T follicular helper cell (primary cell): ENCODE results near the gene STARD3.

ENCODE experiments used
- DNase-seq: peaks from one replicate; pipeline ENCODE4 v3.0.0-alpha.2; 2020; ENCODE audit warnings: low read depth

The STARD3 gene

DNA sequence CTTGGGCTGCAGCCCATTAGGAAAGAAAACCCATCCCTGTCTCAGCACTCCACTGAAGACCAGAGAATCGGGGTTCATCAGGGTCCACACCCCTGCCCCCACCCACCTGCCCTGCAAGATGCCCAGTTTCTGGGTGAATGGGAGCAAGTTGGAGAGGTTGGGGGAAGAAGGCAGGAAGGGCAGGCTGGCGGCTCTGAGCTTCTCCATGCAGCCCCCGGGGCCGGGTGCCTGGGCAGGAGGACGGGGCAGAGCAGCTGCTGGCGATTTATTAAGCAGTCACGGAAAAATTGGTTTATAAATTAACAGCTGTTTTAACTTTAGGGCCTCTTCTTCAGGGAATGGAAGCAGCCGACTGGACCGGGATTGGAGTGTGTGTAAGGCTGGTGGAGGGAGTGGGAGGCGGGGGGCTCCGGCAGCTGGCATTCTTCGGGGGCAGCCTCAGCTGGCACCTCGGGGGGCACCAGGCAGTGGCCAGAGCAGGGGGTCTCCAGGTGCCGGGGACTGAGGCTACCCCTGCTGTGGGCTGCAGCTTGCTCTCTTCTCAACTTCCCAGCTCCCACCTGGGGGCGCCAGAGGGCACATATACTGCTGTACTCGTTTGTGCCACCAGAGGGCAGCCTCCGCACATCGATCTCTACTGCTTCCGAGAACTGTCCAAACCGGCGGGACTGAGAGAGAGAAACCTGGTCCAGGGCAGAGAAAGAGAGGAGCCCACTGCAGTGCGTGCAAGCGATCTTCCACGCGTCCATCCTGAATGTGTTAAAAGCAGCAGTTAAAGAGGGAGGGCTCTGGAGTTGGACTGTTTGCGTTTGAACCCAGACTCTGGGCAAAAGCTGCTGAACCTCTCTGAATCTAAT is 15.2 kb upstream of the STARD3 start:
- peak; percentile 72 for DNase-seq

GRCh38 chr17:39622380-39623006 is 14.5 kb upstream of the STARD3 start:
- DNase-seq = no peak

GRCh38 chr17:39623356-39623950 is 13.5 kb upstream of the STARD3 start:
- peak; percentile 73 for DNase-seq

GRCh38 chr17:39624313-39624712 is 12.6 kb upstream of the STARD3 start:
- DNase-seq = no peak

DNA sequence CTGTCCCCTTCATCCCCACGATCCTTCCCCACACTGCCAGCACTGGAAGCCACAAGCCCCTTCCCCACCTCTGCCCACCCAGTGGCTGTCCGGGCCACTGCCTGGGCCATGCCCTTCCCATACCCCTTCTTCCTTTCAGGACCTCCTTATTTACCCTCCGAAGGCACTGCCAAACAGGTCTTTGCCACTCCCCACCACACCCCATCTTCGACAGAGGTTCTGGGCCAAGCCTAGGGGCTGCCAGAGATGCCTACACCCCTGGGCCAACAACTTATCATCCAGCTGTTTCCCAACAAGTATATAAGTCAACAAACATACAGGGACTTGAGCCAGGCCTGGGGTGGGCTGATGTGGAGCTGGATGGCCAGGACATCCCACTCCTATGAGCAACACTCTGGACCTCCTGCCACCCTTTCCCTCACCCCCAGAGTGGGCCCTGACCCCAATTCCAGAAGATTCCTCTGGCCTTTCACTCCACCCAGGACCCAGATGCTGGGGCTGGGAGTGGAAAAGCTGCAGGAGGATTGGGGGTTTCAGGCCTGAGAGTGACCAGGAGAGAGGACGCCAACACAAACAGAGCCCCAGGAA is 11.7 kb upstream of the STARD3 start:
- no peak for DNase-seq

DNA sequence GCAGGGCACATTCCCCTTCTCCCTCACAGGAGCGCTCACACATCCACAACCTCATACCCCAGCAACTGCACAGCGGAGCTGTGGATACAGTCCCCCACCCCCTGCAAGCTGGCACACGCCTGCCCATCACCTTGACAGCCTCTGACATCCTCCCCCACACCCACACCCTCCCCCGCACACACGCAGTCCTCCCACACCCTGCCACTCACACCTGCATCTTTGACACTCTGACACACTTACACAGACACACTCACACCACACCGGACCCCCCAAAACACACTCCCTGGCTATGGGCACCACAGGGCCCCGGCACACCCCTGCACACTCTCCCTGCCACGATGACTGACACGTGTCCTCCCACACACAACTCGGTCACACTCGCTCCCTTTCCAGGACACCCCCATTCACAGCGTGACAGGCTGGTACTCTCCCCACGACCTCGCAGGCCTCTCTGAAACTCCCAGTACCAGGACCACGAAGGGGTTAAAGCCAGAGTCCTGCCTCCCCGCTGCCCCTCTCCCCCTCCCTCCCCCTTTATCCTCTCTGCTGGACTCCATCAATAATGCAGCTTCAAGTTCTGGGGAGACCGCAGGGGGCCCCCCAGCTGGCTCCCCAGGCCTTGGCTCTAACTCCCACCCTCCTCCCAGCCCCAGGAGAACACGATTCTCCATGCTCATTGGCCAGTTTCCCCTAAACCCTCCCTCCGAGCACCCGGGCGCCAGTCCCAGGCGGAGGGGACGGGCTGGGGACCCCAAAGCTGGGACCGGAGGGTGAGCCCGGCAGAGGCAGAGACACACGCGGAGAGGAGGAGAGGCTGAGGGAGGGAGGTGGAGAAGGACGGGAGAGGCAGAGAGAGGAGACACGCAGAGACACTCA is 10.5 kb upstream of the STARD3 start, which contains the start of gene PPP1R1B:
TSS of gene PPP1R1B (plus strand) at position 782 of the 876 bp plus-strand sequence. CDS start 441 bp downstream, outside the sequence.
- DNase-seq = no peak

GRCh38 chr17:39627047-39627711 is 9.8 kb upstream of the STARD3 start:
- no peak for DNase-seq

- no peak for DNase-seq
Measured at GRCh38 chr17:39627712-39628516, 9.0 kb upstream of the STARD3 start.

DNA sequence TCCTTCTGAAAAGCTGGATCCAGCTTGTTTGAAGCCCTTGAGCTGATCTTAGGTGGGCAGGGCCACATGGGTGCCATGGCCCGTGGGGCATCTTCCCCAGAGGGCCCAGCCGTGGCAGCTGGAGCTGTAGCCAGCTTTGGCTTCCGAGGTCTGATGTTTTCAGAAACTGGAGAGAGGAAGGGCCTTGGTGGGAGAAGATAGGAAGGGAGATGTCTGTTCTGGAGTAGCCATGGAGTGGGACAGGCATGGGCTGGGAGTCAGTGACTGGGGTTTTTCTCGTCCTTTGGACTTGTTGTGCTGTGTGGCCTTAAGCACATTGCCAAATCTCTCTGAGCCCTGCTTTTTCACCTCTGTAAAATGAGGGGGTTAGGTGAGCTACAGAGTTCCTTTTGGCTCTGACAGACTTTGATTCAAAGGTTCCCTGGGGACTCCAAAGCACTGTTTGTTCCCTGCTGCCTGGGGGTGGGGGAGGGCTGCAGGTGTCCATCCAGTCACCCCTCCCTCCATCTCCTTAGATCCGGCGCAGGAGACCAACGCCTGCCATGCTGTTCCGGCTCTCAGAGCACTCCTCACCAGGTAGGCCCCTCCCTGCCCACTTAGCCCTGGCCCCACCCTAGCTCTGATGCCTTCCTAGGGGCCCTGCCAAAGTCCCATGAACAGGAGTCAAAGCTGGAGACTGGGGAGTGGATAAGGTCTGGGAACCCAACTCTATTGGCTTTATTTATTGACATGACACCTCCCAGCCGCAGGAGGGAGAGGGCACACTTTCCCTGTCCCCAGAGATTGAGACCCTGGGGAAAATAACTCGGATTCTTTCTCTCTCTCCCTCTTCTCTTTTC is 8.1 kb upstream of the STARD3 start:
- no peak for DNase-seq

- no peak for DNase-seq
Measured at GRCh38 chr17:39629494-39629880, 7.5 kb upstream of the STARD3 start.

GRCh38 chr17:39629898-39630297 is 7.0 kb upstream of the STARD3 start:
- no peak for DNase-seq

DNA sequence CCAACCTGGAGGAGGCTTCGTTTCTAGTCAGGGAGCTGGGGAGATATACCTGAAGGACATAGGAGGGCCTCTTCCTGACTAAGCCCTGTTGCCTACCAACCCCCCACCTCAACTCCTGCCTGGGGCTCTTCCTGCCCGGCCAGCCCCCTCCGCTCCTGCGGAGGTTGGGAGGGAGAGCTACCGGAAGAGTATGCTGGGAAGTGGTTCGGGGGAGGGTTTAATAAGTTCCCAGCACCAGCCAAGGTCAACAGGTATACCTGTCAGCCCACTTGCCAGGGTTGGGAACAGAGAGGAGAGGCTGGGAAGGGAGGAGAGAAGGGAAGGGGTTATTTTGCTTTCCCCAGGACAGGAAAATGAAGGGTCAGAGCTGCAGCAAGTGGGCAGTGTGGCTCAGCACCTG is 5.5 kb upstream of the STARD3 start:
- DNase-seq = no peak

DNA sequence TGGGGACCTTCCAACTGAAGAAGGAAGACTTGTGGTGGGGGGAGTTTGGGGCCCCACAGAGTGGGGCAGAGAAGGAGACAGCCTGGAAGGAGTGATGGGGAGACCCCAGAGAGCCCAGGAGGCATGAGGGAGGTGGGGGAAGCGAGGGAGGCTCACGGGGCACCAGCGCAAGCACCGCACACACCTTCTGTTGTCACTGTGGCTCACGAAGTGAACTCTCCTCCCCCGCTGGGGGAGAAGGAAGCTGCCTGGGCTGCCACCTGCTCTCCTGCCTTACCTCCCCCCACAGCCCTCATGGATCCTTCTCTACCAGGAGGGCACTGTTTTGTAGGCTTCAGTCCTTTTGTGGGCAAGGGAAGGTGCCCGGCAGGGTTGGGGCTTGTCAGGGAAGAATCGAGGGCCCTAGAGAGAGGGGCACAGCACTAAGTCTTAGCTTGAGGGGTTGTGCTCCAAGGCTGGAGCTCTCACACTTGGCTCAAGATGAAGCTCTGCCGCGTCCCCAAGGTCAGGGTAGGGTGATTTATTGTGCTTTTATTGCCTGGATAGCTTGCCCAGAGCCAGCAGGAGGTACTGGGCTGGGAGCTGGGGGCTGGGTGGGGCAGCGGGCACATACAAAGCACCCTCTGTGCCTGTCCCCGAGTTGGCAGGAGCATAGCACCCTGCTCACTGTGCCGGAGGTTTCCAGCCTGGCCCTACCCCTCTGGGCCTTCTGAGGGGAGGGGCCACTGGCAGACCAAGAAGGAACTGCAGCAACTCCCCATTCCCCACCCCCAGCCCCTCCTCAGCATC is 4.6 kb upstream of the STARD3 start:
- DNase-seq = no peak

DNA sequence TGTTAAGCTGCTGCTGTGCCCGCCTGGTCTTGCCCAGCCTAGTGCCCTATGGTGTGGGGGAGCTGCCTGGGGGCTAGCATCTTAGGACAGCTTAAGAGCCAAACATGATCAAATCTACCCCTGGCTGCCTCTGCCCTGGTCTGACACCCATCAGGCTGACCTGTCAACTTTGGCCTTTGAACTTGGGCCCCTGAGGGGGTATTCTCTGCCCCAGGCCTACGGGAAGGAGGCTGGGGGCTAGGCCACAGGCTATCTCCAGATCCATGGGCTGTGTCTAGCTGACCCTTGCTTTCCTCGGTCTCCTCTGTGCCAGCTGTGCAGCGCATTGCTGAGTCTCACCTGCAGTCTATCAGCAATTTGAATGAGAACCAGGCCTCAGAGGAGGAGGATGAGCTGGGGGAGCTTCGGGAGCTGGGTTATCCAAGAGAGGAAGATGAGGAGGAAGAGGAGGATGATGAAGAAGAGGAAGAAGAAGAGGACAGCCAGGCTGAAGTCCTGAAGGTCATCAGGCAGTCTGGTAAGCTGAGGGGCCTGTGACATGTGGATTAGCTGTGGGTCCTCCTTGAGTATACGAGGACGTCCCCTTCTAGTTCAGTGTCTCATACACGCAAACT is 3.3 kb upstream of the STARD3 start:
- no peak for DNase-seq

- DNase-seq = no peak
Measured at GRCh38 chr17:39634384-39634871, 2.5 kb upstream of the STARD3 start.

- no peak for DNase-seq
Measured at GRCh38 chr17:39635614-39636176, 1.2 kb upstream of the STARD3 start.

DNA sequence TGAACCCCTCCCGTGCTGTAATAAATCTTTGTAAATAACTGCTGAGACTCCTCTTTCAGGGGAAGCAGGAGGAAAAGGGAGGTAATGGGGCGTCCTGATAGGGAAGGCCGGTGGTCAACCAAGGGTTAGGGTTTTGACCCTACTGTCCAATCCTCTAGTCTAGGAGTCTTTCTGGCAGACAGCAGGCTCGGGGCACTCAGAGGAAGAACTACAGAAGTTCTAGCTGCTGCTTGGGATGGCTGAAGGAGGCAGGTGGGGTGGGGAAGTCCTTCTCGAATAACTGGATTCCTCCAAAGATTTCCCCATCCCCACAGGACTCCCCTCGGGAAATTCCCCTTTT is 387 bp upstream of the STARD3 start:
- DNase-seq = no peak

- no peak for DNase-seq
Measured at GRCh38 chr17:39638317-39638716, 1.4 kb downstream of the STARD3 start.
